DND-41 (cell line): Measurements from ENCODE around the gene ATXN1.

Experiments
- EZH2 ChIP-seq: IDR thresholded peaks from 3 replicates; pipeline ENCODE4 v1.6.1; 2012; ENCODE audit warnings: borderline replicate concordance, low read depth, mild to moderate bottlenecking, moderate library complexity, low read length, inconsistent platforms; ENCODE audit not compliant: severe bottlenecking
- TF ChIP-seq, protein P1 (sequence below): IDR thresholded peaks from 2 replicates; pipeline ENCODE4 v1.5.1; 2012; ENCODE audit warnings: borderline replicate concordance, low read length, moderate library complexity, mild to moderate bottlenecking; ENCODE audit not compliant: poor library complexity, severe bottlenecking; ENCODE audit errors: extremely low read depth

DNA sequence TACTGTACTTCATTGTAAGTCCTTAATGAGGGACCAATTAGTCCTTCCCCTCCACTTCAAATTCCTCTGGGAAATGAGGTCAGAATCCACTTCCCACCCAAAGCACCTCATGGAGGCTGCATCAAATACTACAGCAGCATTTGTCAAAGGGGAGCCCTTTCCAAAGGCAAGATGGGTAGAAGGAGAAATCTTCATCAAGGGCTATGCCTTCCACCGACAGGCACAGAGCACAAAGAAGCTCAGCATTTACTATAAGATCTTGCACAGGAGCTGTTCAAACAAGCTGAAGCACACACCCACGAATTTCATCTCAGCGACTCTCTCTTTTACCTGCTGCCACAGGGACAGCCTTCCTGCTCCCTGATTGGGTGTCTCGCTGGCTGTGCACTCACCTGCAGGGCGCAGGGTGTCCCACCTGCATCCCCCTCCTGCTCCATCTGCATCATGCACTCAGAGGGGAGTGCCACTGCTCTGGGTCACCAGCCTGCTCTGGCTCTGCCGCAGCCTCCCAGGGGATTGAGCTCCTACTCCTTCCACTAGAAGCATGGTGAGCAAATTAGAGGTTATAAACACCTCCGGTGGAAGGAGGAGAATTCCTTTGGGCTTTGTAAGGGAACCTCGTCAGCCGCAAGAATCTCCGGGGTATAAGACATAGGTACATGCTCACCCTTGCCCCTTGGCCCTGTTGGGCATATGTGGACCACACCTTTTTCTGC lies 164.5 kb downstream of the ATXN1 start:
- TF ChIP-seq, protein P1, sequence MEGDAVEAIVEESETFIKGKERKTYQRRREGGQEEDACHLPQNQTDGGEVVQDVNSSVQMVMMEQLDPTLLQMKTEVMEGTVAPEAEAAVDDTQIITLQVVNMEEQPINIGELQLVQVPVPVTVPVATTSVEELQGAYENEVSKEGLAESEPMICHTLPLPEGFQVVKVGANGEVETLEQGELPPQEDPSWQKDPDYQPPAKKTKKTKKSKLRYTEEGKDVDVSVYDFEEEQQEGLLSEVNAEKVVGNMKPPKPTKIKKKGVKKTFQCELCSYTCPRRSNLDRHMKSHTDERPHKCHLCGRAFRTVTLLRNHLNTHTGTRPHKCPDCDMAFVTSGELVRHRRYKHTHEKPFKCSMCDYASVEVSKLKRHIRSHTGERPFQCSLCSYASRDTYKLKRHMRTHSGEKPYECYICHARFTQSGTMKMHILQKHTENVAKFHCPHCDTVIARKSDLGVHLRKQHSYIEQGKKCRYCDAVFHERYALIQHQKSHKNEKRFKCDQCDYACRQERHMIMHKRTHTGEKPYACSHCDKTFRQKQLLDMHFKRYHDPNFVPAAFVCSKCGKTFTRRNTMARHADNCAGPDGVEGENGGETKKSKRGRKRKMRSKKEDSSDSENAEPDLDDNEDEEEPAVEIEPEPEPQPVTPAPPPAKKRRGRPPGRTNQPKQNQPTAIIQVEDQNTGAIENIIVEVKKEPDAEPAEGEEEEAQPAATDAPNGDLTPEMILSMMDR: no peak
- TF ChIP-seq EZH2: no peak
